ENCODE data around the gene KRT1.

KRT1 gene

DNA sequence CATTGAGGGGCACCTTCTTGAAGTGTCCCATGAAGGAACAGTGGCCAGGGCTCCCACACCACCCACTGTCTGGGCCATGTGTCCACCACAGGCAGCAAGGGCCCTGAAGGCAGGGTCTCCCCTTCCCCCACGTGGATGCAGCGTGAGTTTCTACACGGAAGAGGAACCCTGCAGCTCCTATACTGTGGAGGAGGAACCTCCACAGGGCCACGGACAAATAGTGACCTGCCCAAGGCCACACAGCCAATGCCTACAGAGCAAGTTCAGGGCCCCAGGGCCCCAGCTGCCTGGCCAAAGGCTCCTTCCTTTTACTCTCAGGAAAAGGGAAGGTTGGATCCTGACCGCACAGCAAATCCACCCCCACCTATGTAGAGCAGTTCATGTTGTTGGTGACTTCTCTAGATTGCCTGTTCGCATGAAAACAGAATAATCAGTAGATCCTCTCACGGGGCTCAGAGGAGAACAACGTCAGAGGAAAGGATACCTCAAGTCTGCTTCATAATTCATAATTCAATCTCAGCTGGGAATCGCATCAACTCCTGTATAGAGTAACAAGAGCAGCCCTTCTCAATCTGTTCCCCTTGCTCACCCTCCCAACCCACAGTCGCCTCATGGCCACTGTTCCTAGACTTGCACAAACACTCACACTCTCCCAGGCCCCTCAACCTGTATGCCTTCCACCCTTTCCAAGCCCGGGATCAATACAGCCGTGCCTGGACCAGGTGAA, 50.8 kb downstream of the KRT1 start:
- DNase-seq (ENCODE audit: low spot score), result peak; percentile 50
- TF ChIP-seq, protein P1, sequence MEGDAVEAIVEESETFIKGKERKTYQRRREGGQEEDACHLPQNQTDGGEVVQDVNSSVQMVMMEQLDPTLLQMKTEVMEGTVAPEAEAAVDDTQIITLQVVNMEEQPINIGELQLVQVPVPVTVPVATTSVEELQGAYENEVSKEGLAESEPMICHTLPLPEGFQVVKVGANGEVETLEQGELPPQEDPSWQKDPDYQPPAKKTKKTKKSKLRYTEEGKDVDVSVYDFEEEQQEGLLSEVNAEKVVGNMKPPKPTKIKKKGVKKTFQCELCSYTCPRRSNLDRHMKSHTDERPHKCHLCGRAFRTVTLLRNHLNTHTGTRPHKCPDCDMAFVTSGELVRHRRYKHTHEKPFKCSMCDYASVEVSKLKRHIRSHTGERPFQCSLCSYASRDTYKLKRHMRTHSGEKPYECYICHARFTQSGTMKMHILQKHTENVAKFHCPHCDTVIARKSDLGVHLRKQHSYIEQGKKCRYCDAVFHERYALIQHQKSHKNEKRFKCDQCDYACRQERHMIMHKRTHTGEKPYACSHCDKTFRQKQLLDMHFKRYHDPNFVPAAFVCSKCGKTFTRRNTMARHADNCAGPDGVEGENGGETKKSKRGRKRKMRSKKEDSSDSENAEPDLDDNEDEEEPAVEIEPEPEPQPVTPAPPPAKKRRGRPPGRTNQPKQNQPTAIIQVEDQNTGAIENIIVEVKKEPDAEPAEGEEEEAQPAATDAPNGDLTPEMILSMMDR (IDR thresholded peaks at IDR 0.05), result no peak
- H3K4me3 ChIP-seq, result no peak overlapping the region
- no peak overlapping the region for H3K27ac ChIP-seq

- no peak for DNase-seq (ENCODE audit: low spot score)
- no peak overlapping the region for H3K4me3 ChIP-seq
- no peak overlapping the region for H3K27ac ChIP-seq
- TF ChIP-seq, protein P1 (IDR thresholded peaks at IDR 0.05), result no peak
These were observed 51.4 kb downstream of the KRT1 start for GRCh38 chr12:52628841-52629240.

- TF ChIP-seq, protein P1 (IDR thresholded peaks at IDR 0.05), result no peak
- H3K4me3 ChIP-seq, result no peak overlapping the region
- H3K27ac ChIP-seq, result no peak overlapping the region
- DNase-seq (ENCODE audit: low spot score), result peak; percentile 14
These were observed 52.1 kb downstream of the KRT1 start for GRCh38 chr12:52628111-52628507.

- peak; percentile 53 for DNase-seq (ENCODE audit: low spot score)
- Histone ChIP-seq H3K27ac (no peak overlapping the region), H3K4me3 (no peak overlapping the region)
- TF ChIP-seq, protein P1 (IDR thresholded peaks at IDR 0.05), result no peak
These were observed 52.7 kb downstream of the KRT1 start for GRCh38 chr12:52627395-52628110.

Data from coronary artery (tissue), 2 donors.